GM10266 (cell line): ENCODE results near the gene PTRHD1.

Experiments used
- DNase-seq: peaks from one replicate; pipeline ENCODE4 v3.0.0; 2012; ENCODE audit errors: extremely low spot score
- TF ChIP-seq, protein P1 (sequence below): IDR thresholded peaks from 2 replicates; pipeline ENCODE4 v1.5.1; 2012; ENCODE audit warnings: mild to moderate bottlenecking, low read depth; ENCODE audit not compliant: control insufficient read depth, insufficient read depth; ENCODE audit errors: missing control alignments

The PTRHD1 gene

DNA sequence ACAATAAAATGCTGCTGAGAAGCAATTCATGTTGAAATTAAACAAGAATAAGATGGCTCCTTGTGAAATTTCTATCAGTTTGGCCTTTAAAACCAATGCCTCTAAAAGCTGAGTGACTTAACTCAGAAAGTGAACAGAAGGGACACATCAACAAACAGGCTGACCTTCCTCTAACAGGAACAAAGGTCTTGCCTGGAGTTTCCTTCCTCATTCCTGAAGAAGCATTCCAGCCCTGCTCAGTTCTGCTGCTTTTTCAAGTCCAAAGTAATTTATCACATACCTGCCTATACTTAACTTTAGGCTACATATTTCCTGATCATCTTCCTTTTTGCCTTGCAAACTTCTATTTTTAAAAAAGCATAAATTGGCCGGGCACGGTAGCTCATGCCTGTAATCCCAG lies 14.1 kb downstream of the PTRHD1 start:
- TF ChIP-seq, protein P1, sequence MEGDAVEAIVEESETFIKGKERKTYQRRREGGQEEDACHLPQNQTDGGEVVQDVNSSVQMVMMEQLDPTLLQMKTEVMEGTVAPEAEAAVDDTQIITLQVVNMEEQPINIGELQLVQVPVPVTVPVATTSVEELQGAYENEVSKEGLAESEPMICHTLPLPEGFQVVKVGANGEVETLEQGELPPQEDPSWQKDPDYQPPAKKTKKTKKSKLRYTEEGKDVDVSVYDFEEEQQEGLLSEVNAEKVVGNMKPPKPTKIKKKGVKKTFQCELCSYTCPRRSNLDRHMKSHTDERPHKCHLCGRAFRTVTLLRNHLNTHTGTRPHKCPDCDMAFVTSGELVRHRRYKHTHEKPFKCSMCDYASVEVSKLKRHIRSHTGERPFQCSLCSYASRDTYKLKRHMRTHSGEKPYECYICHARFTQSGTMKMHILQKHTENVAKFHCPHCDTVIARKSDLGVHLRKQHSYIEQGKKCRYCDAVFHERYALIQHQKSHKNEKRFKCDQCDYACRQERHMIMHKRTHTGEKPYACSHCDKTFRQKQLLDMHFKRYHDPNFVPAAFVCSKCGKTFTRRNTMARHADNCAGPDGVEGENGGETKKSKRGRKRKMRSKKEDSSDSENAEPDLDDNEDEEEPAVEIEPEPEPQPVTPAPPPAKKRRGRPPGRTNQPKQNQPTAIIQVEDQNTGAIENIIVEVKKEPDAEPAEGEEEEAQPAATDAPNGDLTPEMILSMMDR = no peak
- no peak for DNase-seq

DNA sequence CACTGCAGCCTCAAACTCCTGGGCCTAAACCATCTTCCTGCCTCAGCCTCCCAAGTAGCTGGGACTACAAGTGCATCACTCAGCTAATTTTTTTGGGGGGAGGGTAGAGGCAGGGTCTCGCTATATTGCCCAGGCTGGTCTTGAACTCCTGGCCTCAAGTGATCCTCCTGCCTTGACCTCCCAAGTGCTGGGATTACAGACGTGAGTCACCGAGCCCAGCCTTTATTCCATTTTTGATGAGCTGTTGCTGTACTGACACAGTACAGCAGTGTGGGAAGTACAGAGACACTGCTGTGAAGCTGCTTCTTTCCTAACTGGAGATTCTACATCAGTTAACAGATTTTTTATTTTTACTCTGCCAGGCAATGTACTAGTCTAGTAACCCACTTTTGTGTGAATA lies 18.8 kb downstream of the PTRHD1 start:
- DNase-seq = no peak
- TF ChIP-seq, protein P1 = no peak

DNA sequence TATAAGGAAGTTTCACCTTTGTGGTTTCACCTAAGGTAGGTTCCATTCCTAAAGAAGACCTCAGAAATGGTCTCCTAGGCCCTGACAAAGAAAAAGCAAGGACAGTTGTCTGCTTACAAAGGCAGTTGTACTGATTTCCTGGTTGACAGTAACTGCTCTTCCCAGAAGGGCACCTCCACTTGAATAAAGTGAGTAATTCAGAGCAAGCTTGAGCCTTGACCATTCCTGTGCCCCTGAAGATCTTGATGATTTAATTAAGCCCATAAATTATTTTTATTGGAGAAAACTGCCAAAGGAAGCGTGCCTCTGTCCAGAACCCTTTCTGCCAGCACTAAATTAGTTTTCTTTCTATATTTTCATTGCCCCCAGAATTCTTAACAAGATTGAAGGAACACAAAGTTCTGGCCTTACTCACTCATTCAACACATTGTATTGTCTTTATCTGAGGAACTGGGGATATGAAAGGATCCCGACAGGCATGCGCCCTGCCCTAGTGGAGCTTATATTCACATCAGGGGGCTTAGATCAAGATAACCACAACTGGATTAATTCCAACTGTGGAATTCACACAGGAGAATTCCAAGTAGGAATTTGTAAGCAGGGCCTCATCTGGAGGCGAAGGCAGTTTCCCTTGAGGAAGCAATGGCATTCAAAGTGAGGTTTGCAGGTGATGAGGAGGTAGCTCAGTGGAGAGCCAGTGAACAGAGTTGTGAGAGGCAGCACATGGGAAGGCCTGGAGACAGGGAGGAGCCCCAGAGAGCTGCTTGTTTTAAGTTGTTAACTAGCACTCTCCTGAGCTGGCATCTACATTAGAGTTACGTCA lies 21.2 kb downstream of the PTRHD1 start:
- DNase-seq = no peak
- TF ChIP-seq, protein P1 = no peak

DNA sequence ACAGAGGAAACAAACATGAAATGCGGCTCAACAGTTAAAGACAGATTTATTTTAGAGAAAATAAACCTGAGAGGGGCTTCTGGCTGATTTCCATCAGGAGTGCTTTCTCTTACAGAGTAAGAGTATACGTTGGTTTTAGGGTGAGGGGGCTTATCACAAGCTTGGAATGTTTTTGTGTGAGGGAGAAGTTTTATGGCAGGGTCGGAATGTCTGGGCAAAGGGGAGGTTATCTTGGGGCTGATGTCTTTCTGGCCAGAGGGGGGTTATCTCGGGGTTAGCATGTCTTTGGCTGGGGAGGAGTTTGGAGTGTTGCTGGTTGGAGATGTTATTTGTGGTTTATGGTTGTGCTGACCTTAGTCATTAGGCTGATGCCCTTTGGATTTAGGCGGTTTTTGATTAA lies 22.1 kb downstream of the PTRHD1 start:
- TF ChIP-seq, protein P1 = no peak
- no peak for DNase-seq

DNA sequence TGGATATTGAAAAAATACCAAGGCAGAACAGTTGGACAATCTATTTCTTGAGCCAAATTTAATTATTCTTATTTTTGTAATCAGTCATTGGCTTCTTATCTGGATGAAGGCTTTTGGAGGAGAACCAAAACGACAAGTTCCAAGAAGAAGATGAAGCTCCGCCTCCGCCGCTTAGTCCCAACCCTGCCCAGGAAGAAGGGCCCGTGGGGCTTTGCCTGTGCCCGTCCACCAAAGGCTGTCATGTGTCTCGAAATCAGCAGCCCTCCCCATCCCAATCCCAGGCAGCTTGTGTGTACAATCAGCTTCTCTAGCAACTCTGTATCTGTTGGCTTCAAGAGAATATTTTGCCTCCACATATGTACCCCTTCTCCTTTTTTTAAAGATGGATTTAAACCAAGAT lies 24.6 kb downstream of the PTRHD1 start:
- TF ChIP-seq, protein P1 = no peak

DNA sequence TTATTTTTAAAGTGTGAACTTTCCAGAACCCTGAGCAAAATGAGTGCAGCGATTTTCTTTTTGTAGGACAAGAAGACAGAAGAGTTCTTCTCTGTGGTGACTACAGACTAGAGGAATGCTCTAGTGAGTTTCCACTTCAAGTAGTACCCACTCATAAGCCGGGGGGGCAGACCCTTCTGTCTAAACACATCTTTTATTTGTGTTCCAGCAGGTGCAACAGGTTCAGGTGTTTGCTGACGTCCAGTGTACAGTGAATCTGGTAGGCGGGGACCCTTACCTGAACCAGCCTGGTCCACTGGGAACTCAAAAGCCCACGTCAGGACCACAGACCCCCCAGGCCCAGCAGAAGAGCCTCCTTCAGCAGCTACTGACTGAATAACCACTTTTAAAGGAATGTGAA lies 25.2 kb downstream of the PTRHD1 start:
- no peak for DNase-seq
- TF ChIP-seq, protein P1 = no peak

More for the DNA sequence above, 24.6 kb downstream of the PTRHD1 start:
- no peak for DNase-seq

DNA sequence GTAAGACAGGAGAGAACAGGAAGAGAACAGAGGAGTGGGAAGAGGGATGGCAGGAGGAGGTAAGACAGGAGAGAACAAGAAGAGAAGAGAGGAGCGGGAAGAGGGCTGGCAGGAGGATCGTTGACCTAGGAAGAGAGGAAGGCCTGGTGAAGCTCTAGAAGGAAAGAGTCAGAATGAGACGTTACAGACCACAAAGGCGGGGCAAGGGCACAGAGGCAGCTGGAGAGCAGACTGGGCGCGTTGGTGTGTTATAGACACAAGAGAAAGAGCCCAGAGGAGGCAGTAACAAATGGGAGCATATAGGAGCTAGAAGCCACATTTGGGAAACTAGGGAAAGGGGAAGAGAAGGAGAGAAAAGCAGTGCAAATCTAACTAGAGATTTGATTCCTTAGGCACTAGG lies 26.6 kb downstream of the PTRHD1 start:
- TF ChIP-seq, protein P1 = no peak

More for the DNA sequence above, 26.6 kb downstream of the PTRHD1 start:
- no peak for DNase-seq
